HG03045 (cell line): ENCODE data around the gene ZBTB32.
A peak's percentile ranks its signal among the peaks of the same experiment; 100 is the strongest.

Experiments used
- ATAC-seq: cut with Tn5 transposase; IDR thresholded peaks from one replicate; pipeline ENCODE4 v1.9.1; 2021; ENCODE audit warnings: mild to moderate bottlenecking, moderate library complexity; ENCODE audit not compliant: unreplicated experiment

ZBTB32 gene

GRCh38 chr19:35750167-35750566 lies 45.8 kb downstream of the ZBTB32 start:
- no peak for ATAC-seq

- no peak for ATAC-seq
These were observed 47.7 kb downstream of the ZBTB32 start for GRCh38 chr19:35751839-35752745.

- no peak for ATAC-seq
These were observed 48.5 kb downstream of the ZBTB32 start for GRCh38 chr19:35752746-35753350.

GRCh38 chr19:35753634-35754369 lies 49.4 kb downstream of the ZBTB32 start:
- no peak for ATAC-seq

GRCh38 chr19:35754370-35755130 lies 50.2 kb downstream of the ZBTB32 start:
- ATAC-seq = no peak

- no peak for ATAC-seq
These were observed 50.8 kb downstream of the ZBTB32 start for GRCh38 chr19:35755131-35755549.

- ATAC-seq = no peak
These were observed 51.4 kb downstream of the ZBTB32 start for GRCh38 chr19:35755550-35756376.

GRCh38 chr19:35756377-35757230 lies 52.2 kb downstream of the ZBTB32 start, which contains the start of gene HSPB6:
TSS of gene HSPB6 (minus strand) at chr19:35757029. CDS start at chr19:35757008, 21 bp downstream.
- no peak for ATAC-seq

GRCh38 chr19:35757231-35757748 lies 52.9 kb downstream of the ZBTB32 start:
- no peak for ATAC-seq

GRCh38 chr19:35757749-35758608 lies 53.6 kb downstream of the ZBTB32 start, which contains the start of gene PROSER3:
TSS of gene PROSER3 (plus strand) at chr19:35758176. CDS start at chr19:35758216, 40 bp downstream.
- peak; percentile 90 for ATAC-seq

GRCh38 chr19:35759697-35760096 lies 55.3 kb downstream of the ZBTB32 start:
- ATAC-seq = no peak

- no peak for ATAC-seq
These were observed 56.5 kb downstream of the ZBTB32 start for GRCh38 chr19:35760711-35761349.

GRCh38 chr19:35764432-35765315 lies 60.3 kb downstream of the ZBTB32 start:
- no peak for ATAC-seq
